Subcutaneous adipose tissue (tissue), 4 donors: ENCODE measurements around the gene PAGE2. TPM values are rescaled to one million over a fixed set of nuclear protein-coding genes. Genes with fewer than 3 reads are reported as not detected.

Experiments
- CTCF ChIP-seq: fragments of 450-650 bp; IDR thresholded peaks from one replicate; pipeline ENCODE4 v1.5.1; 2016; ENCODE audit warnings: low read depth, mild to moderate bottlenecking, control low read depth, antibody characterized with exemption, moderate library complexity
- total RNA-seq, 4 donors: library from RNA; depleted of rRNA; stranded (reverse); fragments of >200 nt; gene quantifications; one replicate each; pipeline ENCODE4 v1.1.0, GENCODE V29; 2016

Gene PAGE2
- not detected for total RNA-seq

DNA sequence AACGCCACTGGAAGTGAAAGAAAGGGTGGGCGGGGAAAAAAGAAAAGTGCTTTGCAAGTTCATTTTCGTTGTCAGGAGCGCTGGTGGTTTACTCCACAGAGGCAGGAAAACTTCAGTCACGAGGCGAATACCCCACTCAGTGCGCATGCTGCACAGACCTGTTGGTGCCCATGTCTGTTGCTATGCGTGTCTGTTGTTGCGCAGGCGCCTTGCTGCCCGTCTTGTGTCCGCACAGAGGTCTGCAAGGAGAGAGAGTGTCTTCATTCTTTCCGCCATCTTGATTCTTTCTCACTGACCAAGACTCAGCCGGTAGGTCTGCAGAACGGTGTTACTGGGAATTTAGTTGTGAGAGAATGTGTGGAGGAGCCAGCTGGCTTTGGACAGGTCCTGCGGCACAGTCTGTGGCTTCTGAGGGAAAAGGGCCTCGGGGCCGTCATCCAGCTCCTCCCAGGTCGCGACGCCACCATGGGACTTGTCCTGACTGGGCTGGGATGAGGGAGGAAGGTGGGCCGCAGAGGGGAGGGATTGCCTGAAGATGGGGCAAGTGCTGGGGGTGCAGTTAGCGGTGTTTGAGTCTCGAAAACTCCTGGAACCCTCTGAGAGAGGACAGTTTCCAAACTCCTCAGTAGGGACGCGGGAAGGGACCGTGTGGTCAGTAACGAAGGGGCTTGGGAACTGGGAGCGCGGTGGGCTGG, at the start of gene PAGE2:
Gene PAGE2, plus strand, starts transcription at position 224 of the 695 bp plus-strand sequence. CDS start 1,003 bp downstream, outside the sequence.
- no peak for TF ChIP-seq CTCF

- no peak for TF ChIP-seq CTCF
Observed at GRCh38 chrX:55039471-55039870, 49.3 kb upstream of the PAGE2 start.

DNA sequence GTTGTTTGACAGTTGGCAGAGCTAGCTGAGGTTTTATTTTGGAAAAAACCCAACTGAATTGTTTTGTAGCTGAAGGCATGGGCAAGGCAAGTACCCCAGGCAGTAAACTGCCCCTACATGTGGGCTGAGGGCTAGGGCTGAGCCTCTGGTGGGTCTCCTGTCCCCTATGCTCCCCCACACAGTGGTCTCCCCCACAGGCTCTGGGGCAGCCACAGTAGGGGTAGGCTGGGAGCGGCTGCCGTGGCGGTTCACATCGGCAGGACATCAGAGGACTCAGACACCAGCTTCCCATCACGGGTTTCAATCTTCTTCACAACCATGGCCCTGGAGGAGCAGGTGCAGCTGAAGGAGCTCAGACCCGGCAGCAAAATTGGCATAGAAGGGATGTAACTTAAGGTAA, 47.3 kb upstream of the PAGE2 start:
- no peak for TF ChIP-seq CTCF

DNA sequence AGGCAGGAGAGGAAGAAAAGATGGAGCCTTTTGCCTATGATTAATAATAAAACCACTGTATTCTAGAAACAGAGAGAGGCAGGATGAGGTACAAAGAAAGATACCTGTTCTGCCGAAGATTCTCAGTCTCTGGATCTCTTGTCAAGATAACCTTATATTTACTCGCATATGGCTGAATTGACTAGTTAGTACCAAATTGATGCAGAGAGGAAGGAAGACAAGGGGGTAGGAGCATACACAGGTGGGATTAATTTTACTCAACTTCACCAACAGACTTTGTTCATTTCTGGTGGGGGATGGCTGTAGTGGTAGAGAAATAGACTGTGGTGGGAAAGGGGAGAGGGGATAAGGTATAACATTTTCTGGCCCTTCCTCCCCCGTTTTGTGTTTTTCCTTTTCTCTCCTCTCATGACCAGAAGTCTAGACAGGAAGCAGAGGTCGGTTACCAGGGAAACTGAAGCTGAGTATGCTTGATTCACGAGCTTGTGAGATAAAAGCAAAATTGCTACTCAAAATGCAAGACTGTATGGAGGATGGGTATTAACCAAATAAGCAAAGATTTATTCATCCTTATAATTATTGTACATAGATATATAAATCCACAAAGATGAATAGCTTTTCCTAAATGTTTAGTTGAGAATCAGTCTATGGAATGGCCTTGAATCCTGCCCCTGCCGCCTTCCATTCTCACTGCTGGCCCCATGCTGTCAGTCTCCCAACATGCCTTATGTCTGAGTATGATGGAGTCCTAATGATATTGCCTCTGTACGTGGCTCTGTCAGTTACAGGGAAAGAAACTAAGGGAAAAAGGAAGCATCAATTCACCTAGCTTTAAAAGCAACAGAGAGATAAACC, 31.8 kb upstream of the PAGE2 start:
- TF ChIP-seq CTCF = no peak

GRCh38 chrX:55057675-55058249, 31.1 kb upstream of the PAGE2 start:
- TF ChIP-seq CTCF = no peak

- TF ChIP-seq CTCF = no peak
Observed at GRCh38 chrX:55072286-55072685, 16.5 kb upstream of the PAGE2 start.

DNA sequence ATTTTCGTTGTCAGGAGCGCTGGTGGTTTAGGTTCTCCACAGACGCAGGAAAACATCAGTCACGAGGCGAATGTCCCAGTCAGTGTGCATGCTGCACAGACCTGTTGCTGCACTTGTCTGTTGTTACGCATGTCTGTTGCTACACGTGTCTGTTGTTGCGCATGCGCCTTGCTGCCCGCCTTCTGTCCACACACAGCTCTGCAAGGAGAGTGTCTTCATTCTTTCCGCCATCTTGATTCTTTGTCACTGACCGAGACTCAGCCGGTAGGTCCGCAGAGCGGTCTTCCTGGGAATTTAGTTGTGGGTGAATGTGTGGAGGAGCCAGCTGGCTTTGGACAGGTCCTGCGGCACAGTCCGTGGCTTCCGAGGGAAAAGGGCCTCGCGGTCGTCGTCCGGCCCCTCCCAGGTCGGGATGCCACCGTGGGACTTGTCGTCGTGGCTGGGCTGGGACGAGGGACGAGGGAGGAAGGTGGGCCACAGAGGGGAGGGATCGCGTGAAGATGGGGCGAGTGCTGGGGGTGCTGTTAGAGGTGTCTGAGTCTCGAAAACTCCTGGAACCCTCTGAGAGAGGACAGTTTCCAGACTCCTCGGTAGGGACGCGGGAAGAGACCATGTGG, 13.9 kb upstream of the PAGE2 start, which contains the start of gene PAGE2B:
Gene PAGE2B, plus strand, starts transcription at position 180 of the 617 bp plus-strand sequence. CDS start 1,012 bp downstream, outside the sequence.
- TF ChIP-seq CTCF = no peak
